Stimulated activated CD8-positive, alpha-beta memory T cell treated with anti-CD3 and anti-CD28 coated beads, Interleukin-12 subunit alpha, Interleukin-12 subunit beta, amount 100 ng/mL, for 24 hours (primary cell): Measurements from ENCODE around the gene CATSPER3.

Experiments
- DNase-seq: peaks from one replicate; pipeline ENCODE4 v3.0.0-alpha.2; 2020; ENCODE audit errors: extremely low read depth

The CATSPER3 gene

DNA sequence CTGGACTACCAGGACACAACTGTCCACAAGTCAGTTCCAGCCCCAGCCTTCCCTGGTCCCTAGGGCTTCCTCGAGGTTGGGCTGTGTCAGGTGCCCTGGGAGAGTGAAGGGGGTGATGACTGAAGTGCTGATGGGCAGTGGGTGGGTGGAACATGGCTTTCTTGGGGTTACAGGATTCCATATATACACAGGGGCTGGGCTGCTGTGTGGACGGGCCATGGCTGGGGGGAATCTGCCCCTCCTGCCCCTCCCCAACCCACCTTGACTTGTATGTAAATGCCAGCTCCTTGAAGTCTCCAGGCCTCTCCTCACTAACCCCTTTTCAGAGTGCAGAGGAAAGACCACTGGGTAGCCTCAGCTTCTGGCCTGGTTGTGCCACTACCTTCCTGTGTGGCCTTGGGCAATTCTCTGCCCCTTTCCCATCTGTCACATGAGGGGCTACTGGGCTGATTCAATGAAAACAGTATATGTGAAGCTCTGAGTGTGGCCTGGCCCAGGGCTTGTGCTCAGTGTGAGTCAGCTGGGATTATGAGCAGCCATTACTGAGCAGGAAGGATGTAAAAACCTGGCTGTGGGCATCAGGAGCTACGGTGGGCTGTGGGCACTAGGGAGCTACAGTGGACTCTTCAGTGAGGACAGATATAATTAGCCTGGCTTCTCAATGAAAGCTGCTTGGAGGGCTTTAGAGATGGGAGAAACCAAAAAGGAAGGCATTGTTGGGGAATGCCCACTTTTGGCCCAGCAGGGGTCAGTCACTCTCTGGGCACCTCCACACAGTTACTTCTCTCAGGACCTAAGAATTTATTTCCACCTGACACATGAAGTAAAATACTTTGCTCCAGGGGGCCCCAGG lies 43.0 kb downstream of the CATSPER3 start:
- no peak for DNase-seq

DNA sequence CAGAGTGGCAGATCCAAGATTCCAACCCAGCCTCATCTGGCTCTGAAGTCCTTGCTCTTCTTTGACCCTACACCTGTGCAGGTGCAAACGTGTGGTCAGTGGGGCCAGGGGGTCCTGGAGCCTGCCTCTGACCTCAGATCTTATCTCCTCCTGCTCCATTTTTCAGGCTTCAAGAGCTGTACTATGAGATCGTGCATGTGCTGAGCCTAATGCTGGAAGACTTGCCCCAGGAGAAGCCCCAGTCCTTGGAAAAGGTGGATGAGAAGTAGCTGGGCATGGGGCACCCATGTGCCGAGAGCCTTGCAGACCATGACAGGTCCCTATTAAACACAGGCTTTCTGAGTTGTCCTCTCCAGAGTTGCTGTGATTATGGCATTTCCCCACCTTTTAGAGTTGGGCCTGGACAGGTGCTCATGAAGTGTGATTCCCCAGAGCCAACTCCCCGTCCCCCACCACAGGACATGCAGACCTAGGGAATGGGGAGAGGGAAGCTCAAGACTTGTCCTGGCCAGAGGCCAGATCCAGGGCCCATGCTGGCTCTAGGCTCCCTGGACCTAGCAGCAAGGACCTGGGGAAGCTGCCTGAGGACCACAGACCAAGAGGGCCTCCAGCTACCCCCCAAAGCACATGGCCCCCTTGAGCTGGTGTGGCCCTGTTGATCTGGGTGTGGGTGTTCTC lies 43.8 kb downstream of the CATSPER3 start:
- DNase-seq, result no peak

DNA sequence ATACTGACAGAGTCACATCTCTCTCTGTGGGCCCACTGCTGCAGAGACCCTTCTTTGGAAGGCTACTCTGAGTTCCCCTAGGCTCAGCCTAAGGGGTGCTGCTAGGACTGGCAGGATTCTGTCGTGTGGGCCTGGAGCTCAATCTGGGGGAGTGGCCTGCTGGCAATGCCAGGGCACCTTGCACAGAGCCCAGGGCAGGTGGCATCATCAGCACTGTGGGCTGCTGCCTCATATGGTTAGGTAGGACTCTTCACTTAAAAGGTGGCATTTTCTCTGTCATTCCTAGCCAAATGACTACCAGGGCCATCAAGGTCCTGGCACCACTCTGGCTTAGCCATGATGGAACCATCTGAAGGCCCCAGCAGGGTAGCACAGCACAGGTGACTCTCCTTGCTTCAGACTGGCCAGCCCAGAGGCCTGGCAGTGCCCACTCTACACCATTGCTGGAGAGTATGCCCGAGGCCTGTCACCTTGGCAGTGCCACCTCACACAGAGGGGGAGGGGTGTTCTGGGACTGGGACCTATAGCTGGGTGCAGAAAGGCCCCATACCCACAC lies 44.4 kb downstream of the CATSPER3 start:
- DNase-seq, result no peak

DNA sequence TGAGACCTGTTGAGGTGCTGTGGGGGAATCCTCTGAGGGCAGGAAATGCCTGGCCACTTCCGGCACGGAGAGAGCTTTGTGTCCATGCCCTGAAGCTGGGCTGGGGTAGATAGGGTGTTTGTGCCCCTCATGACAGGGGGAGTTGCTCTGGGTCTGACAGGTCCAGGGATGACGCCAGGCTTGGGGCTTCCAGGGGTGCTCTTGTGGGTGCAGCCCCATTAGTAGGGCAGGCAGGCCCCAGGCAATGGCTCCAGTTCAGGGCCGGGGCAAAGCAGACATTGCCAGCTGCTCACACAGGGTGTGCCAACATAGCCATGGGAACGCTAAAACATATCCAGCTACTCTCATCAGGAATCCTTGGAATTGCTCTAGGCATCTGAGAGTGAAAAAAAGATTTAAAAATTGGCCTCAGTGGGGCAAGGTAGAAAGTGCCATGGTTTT lies 45.3 kb downstream of the CATSPER3 start:
- no peak for DNase-seq

DNA sequence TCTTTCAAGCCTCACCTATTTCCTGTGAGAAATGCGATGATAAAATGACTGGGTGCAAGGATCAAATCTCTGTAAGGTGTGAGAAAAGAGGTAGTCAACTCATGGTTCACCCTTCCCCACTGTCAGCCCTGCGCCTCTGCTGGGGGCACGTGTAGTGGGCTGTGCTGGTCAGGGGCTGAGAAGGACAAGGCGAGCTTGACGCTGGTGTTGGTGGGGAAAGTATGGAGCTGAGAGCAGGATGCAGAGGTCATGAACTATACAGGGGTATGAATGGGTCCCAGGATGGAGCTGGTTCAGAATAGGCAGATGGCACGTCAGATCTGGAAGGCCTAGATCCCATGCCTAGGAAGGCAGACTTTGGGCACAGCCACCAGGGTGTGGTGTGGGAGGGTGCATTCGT lies 45.7 kb downstream of the CATSPER3 start:
- DNase-seq, result no peak

DNA sequence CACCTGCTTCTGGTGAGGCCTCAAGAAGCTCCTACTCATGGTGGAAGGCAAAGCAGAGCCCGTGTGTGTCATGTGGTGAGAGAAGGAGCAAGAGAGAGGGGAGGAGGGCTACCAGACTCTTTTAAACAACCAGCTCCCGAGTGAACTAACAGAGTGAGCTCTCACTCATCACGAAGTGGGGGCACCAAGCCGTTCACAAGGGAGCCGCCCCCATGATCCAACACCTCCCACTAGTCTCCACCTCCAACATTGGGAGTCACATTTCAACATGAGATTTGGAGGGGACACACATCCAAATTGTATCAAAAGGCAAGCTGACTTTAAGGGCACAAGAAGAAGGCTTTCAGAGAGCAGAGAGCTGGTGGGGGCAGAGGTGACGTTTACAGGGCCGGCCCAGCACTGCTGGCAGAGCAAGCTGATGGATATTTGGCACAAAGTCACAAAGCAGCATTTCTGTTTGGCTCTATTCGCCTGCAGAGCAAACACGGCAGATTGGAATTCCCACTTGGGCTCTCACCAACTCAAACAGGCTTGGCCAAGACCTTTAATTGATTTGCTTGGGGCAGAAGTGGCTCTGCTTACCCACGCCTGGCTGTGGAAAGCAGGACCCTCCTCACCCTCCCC lies 46.4 kb downstream of the CATSPER3 start:
- DNase-seq, result no peak

DNA sequence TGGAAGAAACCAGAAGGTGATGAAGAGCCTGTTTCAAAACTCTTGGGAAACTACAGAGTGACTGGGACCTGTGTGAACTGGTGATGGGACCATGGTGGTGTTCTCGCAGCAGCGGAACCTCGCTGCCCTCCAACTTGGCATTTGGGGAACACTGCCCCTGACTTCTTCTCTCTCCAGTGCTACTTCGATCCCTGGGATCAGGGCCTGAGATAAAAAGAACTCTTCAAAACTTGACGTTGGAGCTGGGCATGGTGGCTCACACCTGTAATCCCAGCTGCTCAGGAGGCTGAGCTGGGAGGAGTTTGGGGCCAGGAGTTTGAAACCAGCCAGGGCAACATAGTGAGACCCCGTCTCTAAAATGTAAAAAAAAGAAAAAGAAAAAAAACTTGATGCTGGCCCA lies 48.2 kb downstream of the CATSPER3 start:
- no peak for DNase-seq

DNA sequence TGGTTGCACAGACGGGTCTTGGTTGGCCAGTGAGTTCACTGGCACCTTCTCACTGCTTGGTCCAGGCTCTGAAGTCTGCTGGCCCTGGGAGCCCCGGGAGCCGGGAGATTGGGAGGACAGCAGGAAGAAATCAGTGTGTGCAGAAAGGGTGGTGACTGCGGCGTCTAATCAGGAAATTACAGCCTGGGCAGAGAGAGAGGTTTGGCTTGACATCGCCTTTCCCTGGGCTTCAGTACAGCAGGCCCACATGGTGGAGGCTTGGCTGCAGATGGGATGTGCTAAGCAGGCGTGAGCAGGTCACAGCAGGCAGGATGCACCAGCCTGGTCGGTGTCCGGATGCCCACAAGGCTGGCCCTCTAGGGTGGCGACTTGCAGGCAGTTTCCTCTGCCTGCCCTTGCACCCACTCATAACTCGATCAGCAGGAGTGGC lies 49.2 kb downstream of the CATSPER3 start:
- DNase-seq, result no peak

DNA sequence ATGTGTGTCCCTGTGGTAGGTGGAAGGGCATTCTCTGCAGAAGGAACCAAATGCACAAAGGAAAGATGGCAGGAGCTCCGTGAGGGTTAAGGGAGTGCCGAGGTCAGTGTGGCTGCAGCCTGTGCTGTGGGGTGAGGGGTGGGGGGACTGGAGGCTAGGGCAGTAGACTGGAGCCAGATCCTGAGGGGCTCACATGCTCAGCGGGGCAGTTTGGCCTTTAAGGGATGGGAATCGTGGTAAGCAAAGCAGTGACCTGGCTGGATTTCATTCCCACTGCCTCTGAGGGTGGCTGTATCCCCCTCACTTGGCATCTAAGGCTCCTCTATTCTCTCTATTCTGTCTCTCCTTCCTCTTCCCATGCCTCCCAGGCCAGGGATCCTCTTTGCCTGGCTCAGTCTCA lies 50.8 kb downstream of the CATSPER3 start:
- no peak for DNase-seq

DNA sequence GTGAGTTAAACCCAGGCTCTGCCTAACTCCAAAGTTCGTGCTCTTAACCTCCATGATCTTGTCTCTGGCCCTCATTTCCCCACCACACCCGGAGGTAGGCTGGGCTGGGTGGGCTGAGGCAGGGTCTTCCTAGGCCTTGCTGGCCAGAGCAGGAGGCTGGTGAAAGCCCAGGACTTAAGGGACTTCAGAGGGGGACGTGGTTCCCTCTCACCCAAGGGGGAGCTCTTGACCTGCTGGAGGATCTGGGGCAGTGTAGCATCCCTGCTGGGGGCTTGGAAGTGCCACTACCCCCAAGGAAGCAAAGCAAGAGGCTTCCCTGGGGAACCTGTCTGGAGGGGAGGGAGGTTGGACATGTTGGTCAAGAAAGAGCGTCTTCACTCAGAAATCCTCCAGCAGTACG lies 51.6 kb downstream of the CATSPER3 start:
- DNase-seq, result no peak

DNA sequence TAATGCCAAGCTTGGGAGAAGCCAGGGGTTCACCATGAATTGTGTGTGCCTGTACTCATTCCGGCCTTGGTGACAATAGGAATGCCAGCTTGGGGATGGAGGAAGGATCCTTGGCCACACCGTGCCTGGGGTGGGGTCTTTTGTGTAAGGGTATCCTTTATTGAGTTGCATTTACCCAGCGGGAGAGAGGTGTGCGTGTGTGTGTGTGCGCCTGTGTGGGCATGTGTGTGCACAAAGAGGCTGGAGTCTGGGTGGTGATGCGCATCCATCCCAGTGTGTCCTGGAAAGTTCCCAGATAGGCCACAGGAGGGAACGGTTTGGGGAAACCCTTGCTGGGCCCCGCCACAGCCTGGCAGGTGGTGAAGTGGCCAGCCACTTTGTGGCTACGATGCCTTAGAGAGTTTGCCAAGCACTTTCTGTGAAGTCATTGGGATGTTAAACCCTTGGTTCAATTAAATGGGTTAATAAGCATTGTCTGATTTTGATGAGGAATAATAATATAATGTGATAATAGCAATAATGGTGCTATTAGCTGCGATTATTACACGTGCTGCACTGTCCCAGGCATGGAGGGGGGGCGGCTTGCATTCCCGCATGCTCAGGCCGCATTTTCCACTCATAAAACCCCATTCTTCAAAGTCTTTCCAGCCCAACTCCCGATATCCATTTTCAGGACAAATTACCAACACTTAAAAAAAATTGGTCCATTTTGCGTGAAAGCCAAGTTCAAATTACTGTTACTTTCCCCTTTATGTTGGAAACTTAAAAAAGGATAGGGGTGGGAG lies 52.6 kb downstream of the CATSPER3 start:
- no peak for DNase-seq

DNA sequence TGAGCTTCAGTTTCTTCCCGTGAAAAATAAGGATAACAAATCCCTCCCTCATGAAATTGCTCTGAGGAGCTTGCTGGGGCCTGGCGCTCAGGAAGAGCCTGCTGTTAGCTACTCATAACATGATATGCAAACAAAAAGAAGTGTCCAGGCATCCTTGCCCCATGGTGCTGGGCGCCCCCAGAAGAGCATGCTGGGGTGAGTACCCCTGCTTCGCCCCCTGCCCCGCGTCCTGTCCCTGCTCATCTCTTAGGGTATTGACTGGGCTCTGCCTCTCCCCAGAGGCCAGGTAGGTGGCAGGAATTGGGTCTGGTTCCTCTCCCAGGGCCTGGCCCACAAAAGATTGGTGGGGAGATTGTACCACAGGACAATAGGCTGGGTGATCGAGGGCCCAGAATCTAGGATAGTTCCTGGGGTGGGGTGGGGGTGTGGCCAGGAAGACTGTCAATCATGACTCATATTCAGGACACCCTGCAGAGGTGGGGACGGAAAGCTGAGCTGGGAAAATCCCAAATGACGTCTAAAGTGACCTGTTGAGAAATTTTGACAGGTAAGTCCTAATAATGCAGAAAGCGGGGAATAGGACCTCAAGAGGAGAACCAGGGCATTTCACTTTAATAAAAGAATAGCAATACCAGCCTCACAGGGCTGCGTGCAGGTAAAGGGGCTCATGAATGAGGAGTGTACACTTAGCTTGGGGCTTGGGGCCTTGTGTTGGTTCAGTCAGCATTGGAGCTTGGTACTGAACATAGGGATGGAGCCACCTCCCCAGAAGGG lies 57.4 kb downstream of the CATSPER3 start:
- no peak for DNase-seq

DNA sequence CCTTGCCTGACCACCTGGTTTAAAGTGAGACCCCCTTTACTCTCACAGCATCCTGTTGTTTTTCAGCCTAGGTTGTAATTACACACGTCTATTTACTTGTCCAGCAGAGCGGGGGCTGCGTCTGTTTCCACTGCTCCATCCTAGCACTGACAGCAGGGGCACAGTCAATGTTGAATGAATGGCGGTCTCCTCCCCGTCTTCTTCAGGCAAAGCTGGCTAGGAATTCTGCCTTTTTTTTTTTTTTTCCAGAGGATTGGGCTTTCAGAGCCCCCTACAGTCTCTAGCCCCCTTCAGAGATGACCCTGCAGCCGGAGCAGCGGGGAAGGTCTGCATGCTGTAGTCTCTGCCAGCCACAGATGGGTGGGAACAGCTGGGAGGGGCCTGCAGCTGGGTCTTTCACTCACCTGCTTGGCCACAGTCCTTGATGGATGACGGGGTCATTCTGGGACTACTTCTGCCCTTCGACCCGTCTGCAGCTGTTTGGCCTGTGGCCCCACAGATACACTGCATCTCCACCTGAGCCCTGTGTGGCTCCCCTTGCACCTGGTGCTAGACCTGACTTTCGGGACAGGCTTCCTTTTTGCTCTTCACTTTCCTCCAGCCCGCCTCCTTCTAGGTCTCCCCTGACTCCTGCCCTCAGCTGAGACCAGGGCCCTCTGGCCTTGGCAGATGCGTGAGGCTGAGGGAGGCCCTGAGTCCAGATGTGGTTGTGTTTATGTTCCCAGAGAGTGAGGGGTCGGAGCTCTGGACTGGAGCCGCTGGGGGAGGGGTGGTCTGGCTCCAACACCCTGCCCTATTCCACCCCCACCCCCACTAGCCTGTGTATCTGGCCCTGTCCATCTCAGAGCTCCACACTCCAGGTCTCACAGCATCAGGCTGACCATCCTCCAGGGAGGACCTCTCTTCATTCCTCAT lies 58.3 kb downstream of the CATSPER3 start:
- no peak for DNase-seq

DNA sequence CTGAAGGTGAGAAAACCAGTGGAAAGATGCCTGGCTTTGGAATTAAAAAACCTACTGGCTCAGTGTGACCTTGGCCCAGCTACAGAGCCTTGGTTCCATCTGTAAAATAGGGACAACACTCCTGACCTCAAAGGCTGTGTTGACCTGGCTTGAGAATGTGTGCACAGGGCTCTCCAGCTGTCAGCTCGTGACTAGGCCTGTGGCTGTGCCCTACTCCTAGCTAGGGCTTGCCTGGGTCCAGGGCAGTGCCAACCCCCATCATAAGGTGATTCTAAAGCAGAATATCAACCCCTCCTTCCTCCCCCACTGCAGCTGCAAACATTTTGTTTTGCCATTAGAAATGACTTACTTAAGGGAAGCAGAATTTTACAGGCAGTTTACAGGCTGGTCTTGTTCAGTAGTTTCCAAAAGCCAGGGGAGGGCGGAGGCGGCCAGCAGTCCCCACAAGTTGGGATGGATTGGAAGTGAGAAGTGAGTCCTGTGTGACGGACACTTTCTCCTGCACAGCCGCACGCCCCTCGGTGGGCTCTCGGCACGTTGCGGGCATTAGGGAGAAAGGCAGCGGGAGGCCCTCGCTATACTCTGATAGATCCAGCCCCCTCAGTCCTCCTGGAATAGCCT lies 59.0 kb downstream of the CATSPER3 start:
- no peak for DNase-seq

DNA sequence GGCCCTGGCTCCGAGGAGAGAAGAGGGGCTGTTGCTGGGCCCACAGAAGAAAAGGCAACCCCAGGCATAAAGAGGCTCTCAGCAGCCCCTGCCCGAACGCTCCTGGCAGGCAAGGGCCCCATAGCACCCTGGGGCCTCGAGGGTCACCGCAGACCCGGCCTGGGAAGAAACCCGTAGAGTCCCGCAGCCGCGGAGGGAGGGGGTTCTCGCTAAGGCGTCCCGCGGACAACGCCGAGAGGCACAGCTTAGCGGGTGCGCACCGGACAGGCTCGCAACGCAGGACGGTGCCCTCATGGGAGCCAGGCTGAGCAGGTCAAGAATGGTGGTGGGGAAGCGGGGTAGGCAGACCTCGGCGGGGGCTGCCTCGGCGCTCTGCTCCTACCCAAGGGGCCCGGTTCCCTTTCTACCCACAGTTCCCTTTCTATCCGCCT lies 59.6 kb downstream of the CATSPER3 start:
- DNase-seq, result no peak

DNA sequence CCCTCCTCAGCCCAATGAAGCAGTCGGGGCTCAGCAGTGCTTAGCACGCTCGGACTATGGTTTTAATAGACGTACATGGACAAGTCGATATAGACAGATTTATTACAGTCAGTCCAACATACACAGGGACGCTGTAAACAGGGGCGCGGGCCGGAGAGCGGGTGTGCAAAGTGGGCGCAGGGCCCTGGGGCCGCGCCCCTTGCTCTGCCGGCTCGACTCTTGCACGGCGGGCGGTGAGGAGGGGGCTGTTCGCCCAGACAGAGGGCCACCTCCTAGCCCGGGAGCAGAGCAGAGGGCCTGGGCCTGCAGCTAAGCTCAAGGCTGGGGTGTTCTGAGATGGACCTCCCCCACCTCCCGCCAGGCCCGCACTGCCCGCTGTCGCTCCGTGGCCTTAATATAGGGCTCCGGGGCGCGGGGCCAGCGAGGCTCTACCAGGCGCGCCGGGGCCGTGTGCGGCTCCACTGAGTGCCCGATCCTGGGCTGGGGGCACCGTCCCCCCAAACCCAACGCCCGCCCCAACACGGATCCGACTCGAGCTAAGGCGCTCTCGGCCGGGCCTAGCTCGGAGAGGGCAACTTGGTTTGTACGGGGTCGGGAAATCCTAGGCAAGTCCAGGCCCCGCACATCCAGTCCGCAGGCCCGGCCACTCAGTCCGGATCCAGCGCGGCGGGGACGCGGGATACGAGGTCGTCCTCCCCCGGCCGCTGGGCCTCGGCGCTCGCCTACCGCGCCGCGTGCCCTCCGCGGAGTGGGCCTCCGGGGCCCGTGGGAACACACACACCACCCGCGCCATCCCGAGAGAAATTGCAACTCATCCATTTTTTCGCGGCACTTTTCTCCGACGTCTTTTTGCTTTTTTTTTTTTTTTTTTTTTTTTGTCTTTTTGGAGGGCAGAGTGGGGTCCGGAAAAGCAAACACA lies 60.2 kb downstream of the CATSPER3 start:
- DNase-seq, result no peak

DNA sequence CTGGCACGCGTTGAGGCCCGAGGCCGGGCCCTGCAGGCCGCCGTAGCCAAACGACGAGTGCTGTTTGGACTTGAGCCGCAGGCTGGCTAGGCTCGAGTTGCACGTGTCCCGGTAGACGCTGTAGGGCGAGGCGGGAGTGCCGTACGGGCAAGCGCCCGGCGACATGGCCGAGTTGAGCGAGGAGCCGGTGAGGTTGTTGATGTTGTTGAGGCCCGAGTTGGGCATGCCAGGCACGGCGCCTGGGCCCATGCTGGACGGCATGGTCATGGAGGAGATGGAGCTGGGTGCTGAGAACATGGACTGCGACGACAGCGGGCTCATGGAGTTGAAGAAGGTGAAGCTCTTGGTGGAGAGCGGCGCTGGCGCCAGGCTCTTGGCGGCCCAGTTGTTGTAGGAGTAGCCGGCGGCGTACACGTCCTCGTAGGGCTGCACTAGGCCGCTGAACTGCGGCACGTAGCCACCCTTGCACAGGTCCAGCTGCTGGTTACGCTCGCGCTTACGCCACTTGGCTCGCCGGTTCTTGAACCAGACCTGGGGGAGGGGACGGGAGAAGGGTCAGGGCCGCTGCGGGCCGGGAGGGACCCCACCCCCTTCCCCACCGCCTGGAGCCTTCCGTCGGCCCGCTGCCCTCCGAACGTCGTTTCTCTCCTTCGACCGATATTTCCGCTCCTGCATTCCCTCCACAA lies 61.2 kb downstream of the CATSPER3 start:
- no peak for DNase-seq
